ENCODE results near the gene PTPN22. TPM values are rescaled to one million over a fixed set of nuclear protein-coding genes. Genes with fewer than 3 reads are reported as not detected.

PTPN22 gene
- total RNA-seq, 2 experiments from 2014 or later, result 27.5 to 53.5 TPM

DNA sequence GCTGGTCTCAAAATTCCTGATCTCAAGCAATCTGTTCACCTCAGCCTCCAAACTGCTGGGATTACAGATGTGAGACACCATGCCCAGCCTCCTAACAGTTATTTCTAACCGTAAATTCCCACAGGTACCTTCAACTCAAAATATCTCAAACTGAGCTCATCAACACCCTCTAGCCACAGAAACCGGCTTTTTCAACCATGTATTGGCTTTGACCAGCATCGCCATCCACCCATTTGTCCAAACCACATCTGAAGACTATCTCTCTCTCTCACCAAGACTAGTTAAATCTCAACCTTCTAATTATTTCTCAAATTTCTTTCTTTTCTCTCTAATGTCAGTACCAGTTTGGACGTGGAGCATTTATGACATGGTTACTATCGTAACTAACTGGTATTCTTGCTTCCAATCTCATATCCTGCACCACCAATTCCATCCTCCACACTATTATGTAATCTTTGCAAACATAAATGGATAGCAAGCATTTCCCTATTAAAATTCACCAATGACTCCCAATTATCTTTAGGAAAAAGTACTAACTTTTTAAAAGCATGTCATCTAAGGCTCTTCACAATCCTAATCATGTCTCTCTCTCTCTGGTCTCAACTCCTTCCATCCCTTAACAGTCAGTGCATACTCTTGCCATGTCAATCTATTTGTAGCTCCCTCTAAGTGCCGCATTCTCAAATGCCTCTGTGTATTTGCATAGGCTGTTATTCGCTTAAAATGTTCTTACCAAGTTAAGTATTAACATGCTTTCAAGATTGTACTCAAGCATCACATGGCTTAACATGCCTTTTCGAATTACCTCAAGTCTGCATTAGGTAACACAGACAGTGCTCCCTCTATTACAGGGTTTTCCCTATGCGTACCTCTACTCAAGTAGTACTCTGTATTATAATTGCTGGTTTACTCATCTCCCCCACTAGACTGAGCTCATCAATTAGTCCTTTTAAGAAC lies 77.4 kb downstream of the PTPN22 start:
- no peak overlapping the region for H3K27ac ChIP-seq (ENCODE audit: low read depth, low read length, poor library complexity, severe bottlenecking)
- ChIA-PET POLR2A (interaction anchor here (1.4 to 1.8 kb wide), 2 partner anchors 10 to 11 kb away, joined by 4 read pairs; no protein-coding TSS in a partner anchor), CTCF (ENCODE audit: unreplicated experiment) (no interaction called here)
- peaks cover 4% of the 10 kb centered on the region; the same call in 1 of the 2 replicates for H4K20me1 ChIP-seq (ENCODE audit: insufficient read depth, low read length)
- H3K4me2 ChIP-seq (ENCODE audit: low read length), result no peak overlapping the region
- BruUV-seq (replicated peaks), result no TSS peak
- H3K4me1 ChIP-seq (ENCODE audit: insufficient read depth, low read length, poor library complexity, severe bottlenecking), result peaks cover 3% of the 10 kb centered on the region
- H3K4me3 ChIP-seq (ENCODE audit: low read depth, low read length, poor library complexity, severe bottlenecking), result no peak overlapping the region
- intact Hi-C loops (cut with micrococcal nuclease; ENCODE audit: unreplicated experiment), result no loop called here
- DNase-seq (ENCODE audit: low spot score), result no peak
- no peaks in the 10 kb centered on the region for H3K9me2 ChIP-seq (ENCODE audit: insufficient read depth, low read length)
- no peak overlapping the region for H2AFZ ChIP-seq (ENCODE audit: low read length)
- H3K9me3 ChIP-seq (ENCODE audit: low read length), result no peaks in the 10 kb centered on the region
- H3K36me3 ChIP-seq (ENCODE audit: insufficient read depth, low read length), result peaks cover 59% of the 10 kb centered on the region
- TF ChIP-seq EZH2phosphoT487 (IDR thresholded peaks at IDR 0.05; ENCODE audit: borderline replicate concordance, low read depth, low read length), result no peak
- TF ChIP-seq, protein P1, sequence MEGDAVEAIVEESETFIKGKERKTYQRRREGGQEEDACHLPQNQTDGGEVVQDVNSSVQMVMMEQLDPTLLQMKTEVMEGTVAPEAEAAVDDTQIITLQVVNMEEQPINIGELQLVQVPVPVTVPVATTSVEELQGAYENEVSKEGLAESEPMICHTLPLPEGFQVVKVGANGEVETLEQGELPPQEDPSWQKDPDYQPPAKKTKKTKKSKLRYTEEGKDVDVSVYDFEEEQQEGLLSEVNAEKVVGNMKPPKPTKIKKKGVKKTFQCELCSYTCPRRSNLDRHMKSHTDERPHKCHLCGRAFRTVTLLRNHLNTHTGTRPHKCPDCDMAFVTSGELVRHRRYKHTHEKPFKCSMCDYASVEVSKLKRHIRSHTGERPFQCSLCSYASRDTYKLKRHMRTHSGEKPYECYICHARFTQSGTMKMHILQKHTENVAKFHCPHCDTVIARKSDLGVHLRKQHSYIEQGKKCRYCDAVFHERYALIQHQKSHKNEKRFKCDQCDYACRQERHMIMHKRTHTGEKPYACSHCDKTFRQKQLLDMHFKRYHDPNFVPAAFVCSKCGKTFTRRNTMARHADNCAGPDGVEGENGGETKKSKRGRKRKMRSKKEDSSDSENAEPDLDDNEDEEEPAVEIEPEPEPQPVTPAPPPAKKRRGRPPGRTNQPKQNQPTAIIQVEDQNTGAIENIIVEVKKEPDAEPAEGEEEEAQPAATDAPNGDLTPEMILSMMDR (conservative IDR thresholded peaks at IDR 0.05; ENCODE audit: low read length), result no peak
- H3K79me2 ChIP-seq (ENCODE audit: insufficient read depth, low read depth, low read length), result peaks cover 37% of the 10 kb centered on the region; the same call in 1 of the 2 replicates

DNA sequence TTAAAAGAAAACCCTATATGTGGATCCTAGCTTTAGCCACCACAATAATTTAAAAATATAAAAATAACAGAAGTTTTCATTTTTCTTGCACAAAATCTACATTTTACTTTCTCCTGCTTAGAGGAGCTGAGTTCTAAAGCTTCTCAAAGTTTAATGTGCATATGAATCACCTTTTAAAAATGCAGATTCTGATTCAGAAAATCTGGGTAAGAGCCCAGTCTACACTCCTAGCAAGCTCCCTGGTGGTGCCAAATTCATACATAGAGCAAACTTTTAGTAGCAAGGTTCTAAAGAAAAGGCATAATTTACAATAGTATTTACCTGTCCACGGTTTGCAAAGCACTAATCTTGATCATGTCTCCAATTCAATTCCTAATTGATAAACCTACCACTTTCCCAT lies 78.5 kb downstream of the PTPN22 start:
- no peak overlapping the region for H3K4me3 ChIP-seq (ENCODE audit: low read depth, low read length, poor library complexity, severe bottlenecking)
- TF ChIP-seq EZH2phosphoT487 (IDR thresholded peaks at IDR 0.05; ENCODE audit: borderline replicate concordance, low read depth, low read length), result no peak
- TF ChIP-seq, protein P1 (conservative IDR thresholded peaks at IDR 0.05; ENCODE audit: low read length), result no peak
- BruUV-seq (replicated peaks), result no TSS peak
- H3K79me2 ChIP-seq (ENCODE audit: insufficient read depth, low read depth, low read length), result peaks cover 28% of the 10 kb centered on the region; the same call in 1 of the 2 replicates
- peaks cover 58% of the 10 kb centered on the region for H3K36me3 ChIP-seq (ENCODE audit: insufficient read depth, low read length)
- ChIA-PET POLR2A (interaction anchor here (0.6 to 1.8 kb wide), 4 partner anchors 8 to 33 kb away, joined by 3 to 4 read pairs (median 4); no protein-coding TSS in a partner anchor), CTCF (ENCODE audit: unreplicated experiment) (no interaction called here)
- H3K9me2 ChIP-seq (ENCODE audit: insufficient read depth, low read length), result no peaks in the 10 kb centered on the region
- DNase-seq (ENCODE audit: low spot score), result no peak
- H3K27ac ChIP-seq (ENCODE audit: low read depth, low read length, poor library complexity, severe bottlenecking), result no peak overlapping the region
- H3K9me3 ChIP-seq (ENCODE audit: low read length), result no peaks in the 10 kb centered on the region
- intact Hi-C loops (cut with micrococcal nuclease; ENCODE audit: unreplicated experiment), result no loop called here
- peaks cover 3% of the 10 kb centered on the region for H3K4me1 ChIP-seq (ENCODE audit: insufficient read depth, low read length, poor library complexity, severe bottlenecking)
- H3K4me2 ChIP-seq (ENCODE audit: low read length), result no peak overlapping the region
- H2AFZ ChIP-seq (ENCODE audit: low read length), result no peak overlapping the region
- no peaks in the 10 kb centered on the region for H4K20me1 ChIP-seq (ENCODE audit: insufficient read depth, low read length)
